ENCODE data around the gene KRTAP22-2. TPM values are rescaled to one million over a fixed set of nuclear protein-coding genes. Genes with fewer than 3 reads are reported as not detected.

The KRTAP22-2 gene
- polyA plus RNA-seq (2011; rRNA removed) = not detected in 2 replicates
- polyA plus RNA-seq (2012; cell fraction: cytosol; rRNA removed) = not detected in 2 replicates
- not detected in 2 replicates for polyA plus RNA-seq (2012; cell fraction: nucleus; rRNA removed)
- polyA plus RNA-seq (2017; fragmentation: RNase III; extraction: RNeasy Plus Mini Kit Qiagen cat#74134 plus additional on column Dnase treatment) = not detected in 3 replicates
- not detected in 2 replicates for polyA minus RNA-seq (2011; rRNA and poly(A)+ RNA removed)

GRCh38 chr21:30590297-30590696 is at the start of gene KRTAP22-2:
KRTAP22-2 (minus strand) TSS chr21:30590397.
- no peak within 1 kb of the TSS for H3K4me3 ChIP-seq
- H3K4me1 ChIP-seq = no peaks in the 10 kb centered on the region
- H3K4me2 ChIP-seq = no peak within 1 kb of the TSS
- no peaks in the 10 kb centered on the region for H3K9me3 ChIP-seq
- POLR2A ChIA-PET = no interaction called here
- DNase-seq (ENCODE audit: low read depth in 1 of 2, low spot score in 1 of 2) = no peak
- TF ChIP-seq RAD21 (conservative IDR thresholded peaks at IDR 0.05 in 1 of 2, IDR thresholded peaks at IDR 0.05 in 1 of 2) (no peak), RARB (CRISPR knock-in tag; IDR thresholded peaks at IDR 0.05) (no peak), ZSCAN20 (CRISPR knock-in tag; IDR thresholded peaks at IDR 0.05) (no peak), MAX (IDR thresholded peaks at IDR 0.05) (no peak), ZNF302 (CRISPR knock-in tag; IDR thresholded peaks at IDR 0.05) (no peak), CEBPB (IDR thresholded peaks at IDR 0.05) (no peak), CBX8 (IDR thresholded peaks at IDR 0.05) (no peak)
- TF ChIP-seq, protein P1, sequence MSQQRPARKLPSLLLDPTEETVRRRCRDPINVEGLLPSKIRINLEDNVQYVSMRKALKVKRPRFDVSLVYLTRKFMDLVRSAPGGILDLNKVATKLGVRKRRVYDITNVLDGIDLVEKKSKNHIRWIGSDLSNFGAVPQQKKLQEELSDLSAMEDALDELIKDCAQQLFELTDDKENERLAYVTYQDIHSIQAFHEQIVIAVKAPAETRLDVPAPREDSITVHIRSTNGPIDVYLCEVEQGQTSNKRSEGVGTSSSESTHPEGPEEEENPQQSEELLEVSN (IDR thresholded peaks at IDR 0.05; ENCODE audit: borderline replicate concordance, low read depth) = no peak
- FAIRE-seq = no peak
- H3K27ac ChIP-seq = no peak within 1 kb of the TSS
- ATAC-seq = no peak
- CTCF ChIA-PET = no interaction called here

GRCh38 chr21:30638686-30639085 is 48.5 kb upstream of the KRTAP22-2 start:
- ATAC-seq (no peak), FAIRE-seq (no peak), DNase-seq (ENCODE audit: low read depth in 1 of 2, low spot score in 1 of 2) (no peak)
- 4% methylated on average over 3 of the region's 3 CpGs for WGBS (ENCODE audit: missing lambda C conversion rate)
- H3K4me1 ChIP-seq = no peaks in the 10 kb centered on the region
- H3K9me3 ChIP-seq = no peaks in the 10 kb centered on the region
- POLR2A ChIA-PET = no interaction called here
- CTCF ChIA-PET = no interaction called here
- H3K4me3 ChIP-seq = no peak overlapping the region
- H3K27ac ChIP-seq = no peak overlapping the region
- no peak overlapping the region for H3K4me2 ChIP-seq
- TF ChIP-seq ESRRA (IDR thresholded peaks at IDR 0.05; ENCODE audit: borderline replicate concordance, low read length) = no peak
- TF ChIP-seq RNF2 (IDR thresholded peaks at IDR 0.05; ENCODE audit: borderline replicate concordance, low read depth) = no peak
- no peak for TF ChIP-seq MYC (IDR thresholded peaks at IDR 0.05; ENCODE audit: borderline replicate concordance, low read length)
- TF ChIP-seq MAX (IDR thresholded peaks at IDR 0.05) = no peak
- TF ChIP-seq EP300 (IDR thresholded peaks at IDR 0.05) = no peak
- TF ChIP-seq POLR2A (IDR thresholded peaks at IDR 0.05; ENCODE audit: low read length) = no peak
- TF ChIP-seq MAZ (IDR thresholded peaks at IDR 0.05; ENCODE audit: borderline replicate concordance, low read depth, low read length) = no peak
- TF ChIP-seq FOSL2 (IDR thresholded peaks at IDR 0.05) = no peak
- TF ChIP-seq FOSL2 (CRISPR knock-in tag; IDR thresholded peaks at IDR 0.05) = no peak
- no peak for TF ChIP-seq CHD4 (IDR thresholded peaks at IDR 0.05; ENCODE audit: borderline replicate concordance)
- TF ChIP-seq ZSCAN20 (CRISPR knock-in tag; IDR thresholded peaks at IDR 0.05) = no peak
- TF ChIP-seq ZFP36 (IDR thresholded peaks at IDR 0.05; ENCODE audit: borderline replicate concordance, partially characterized antibody) = no peak

DNA sequence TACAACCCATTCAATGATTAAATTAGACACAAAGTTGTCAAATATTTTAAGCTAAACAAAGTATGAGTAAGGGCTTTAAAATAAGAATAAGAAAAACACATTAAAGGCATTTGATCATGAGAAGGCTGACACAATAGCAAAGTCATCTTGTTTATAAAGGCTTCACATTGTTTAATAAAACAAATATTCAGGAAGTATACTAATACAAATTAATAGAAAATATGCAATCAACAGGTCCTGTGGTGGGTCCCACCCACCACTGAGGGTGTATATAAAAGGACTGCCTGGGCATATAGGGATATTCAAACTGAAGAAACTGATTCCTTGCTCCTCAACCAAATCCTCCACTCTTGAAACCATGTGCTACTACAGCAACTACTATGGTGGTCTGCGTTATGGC is 44.7 kb upstream of the KRTAP22-2 start, which contains the start of gene KRTAP20-2:
TSS of gene KRTAP20-2 (plus strand) at position 301 of the 400 bp plus-strand sequence. CDS start at position 359, 58 bp downstream.
- Histone ChIP-seq H3K4me1 (no peaks in the 10 kb centered on the region), H3K4me2 (no peak within 1 kb of the TSS), H3K4me3 (no peak within 1 kb of the TSS), H3K27ac (no peak within 1 kb of the TSS), H3K9me3 (no peaks in the 10 kb centered on the region)
- FAIRE-seq (no peak), DNase-seq (ENCODE audit: low read depth in 1 of 2, low spot score in 1 of 2) (no peak), ATAC-seq (no peak)
- ChIA-PET POLR2A (no interaction called here), CTCF (no interaction called here)
- no CpG with 5 or more reads among the region's 1 CpG for WGBS (ENCODE audit: missing lambda C conversion rate)
- TF ChIP-seq FOXS1 (CRISPR knock-in tag; IDR thresholded peaks at IDR 0.05) = no peak
- TF ChIP-seq KDM5A (IDR thresholded peaks at IDR 0.05) = no peak
- TF ChIP-seq, protein P2, sequence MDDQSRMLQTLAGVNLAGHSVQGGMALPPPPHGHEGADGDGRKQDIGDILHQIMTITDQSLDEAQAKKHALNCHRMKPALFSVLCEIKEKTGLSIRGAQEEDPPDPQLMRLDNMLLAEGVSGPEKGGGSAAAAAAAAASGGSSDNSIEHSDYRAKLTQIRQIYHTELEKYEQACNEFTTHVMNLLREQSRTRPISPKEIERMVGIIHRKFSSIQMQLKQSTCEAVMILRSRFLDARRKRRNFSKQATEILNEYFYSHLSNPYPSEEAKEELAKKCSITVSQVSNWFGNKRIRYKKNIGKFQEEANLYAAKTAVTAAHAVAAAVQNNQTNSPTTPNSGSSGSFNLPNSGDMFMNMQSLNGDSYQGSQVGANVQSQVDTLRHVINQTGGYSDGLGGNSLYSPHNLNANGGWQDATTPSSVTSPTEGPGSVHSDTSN (IDR thresholded peaks at IDR 0.05) = no peak
- TF ChIP-seq SMC3 (IDR thresholded peaks at IDR 0.05) = no peak
- TF ChIP-seq CHD2 (IDR thresholded peaks at IDR 0.05; ENCODE audit: low read length, partially characterized antibody) = no peak
- TF ChIP-seq ESRRA (IDR thresholded peaks at IDR 0.05; ENCODE audit: borderline replicate concordance, low read length) = no peak
- TF ChIP-seq, protein P1 (IDR thresholded peaks at IDR 0.05; ENCODE audit: borderline replicate concordance, low read depth) = no peak
- no peak for TF ChIP-seq RNF2 (IDR thresholded peaks at IDR 0.05; ENCODE audit: borderline replicate concordance, low read depth)
- no peak for TF ChIP-seq GATA3 (IDR thresholded peaks at IDR 0.05; ENCODE audit: borderline replicate concordance)
- TF ChIP-seq ZC3H11A (IDR thresholded peaks at IDR 0.05) = no peak
- TF ChIP-seq RCOR1 (IDR thresholded peaks at IDR 0.05; ENCODE audit: low read depth, low read length) = no peak

Data from A549 (cell line).